HG02588 (cell line): ENCODE measurements around the gene ATP2B1.

Source experiments
- ATAC-seq: cut with Tn5 transposase; IDR thresholded peaks from one replicate; pipeline ENCODE4 v1.9.1; 2021; ENCODE audit warnings: mild to moderate bottlenecking, moderate library complexity; ENCODE audit not compliant: unreplicated experiment

Gene ATP2B1

GRCh38 chr12:89662623-89663022 lies 46.0 kb downstream of the ATP2B1 start:
- ATAC-seq, result no peak

- no peak for ATAC-seq
Measured at GRCh38 chr12:89661706-89662330, 46.8 kb downstream of the ATP2B1 start.

- ATAC-seq, result no peak
Measured at GRCh38 chr12:89657739-89658138, 50.9 kb downstream of the ATP2B1 start.

- no peak for ATAC-seq
Measured at GRCh38 chr12:89657066-89657465, 51.6 kb downstream of the ATP2B1 start.

- ATAC-seq, result no peak
Measured at GRCh38 chr12:89655841-89656240, 52.8 kb downstream of the ATP2B1 start.

- no peak for ATAC-seq
Measured at GRCh38 chr12:89651192-89651591, 57.4 kb downstream of the ATP2B1 start.

- no peak for ATAC-seq
Measured at GRCh38 chr12:89650239-89650638, 58.4 kb downstream of the ATP2B1 start.

- no peak for ATAC-seq
Measured at GRCh38 chr12:89649820-89650219, 58.8 kb downstream of the ATP2B1 start.

- no peak for ATAC-seq
Measured at GRCh38 chr12:89649139-89649538, 59.5 kb downstream of the ATP2B1 start.

GRCh38 chr12:89648211-89648930 lies 60.3 kb downstream of the ATP2B1 start:
- ATAC-seq, result no peak

GRCh38 chr12:89645434-89645833 lies 63.2 kb downstream of the ATP2B1 start:
- ATAC-seq, result no peak

GRCh38 chr12:89642959-89643358 lies 65.7 kb downstream of the ATP2B1 start:
- no peak for ATAC-seq

- no peak for ATAC-seq
Measured at GRCh38 chr12:89636776-89637160, 71.9 kb downstream of the ATP2B1 start.

- no peak for ATAC-seq
Measured at GRCh38 chr12:89636052-89636775, 72.4 kb downstream of the ATP2B1 start.

- no peak for ATAC-seq
Measured at GRCh38 chr12:89634508-89634907, 74.1 kb downstream of the ATP2B1 start.

- no peak for ATAC-seq
Measured at GRCh38 chr12:89632778-89633177, 75.9 kb downstream of the ATP2B1 start.

GRCh38 chr12:89622115-89622514 lies 86.5 kb downstream of the ATP2B1 start:
- ATAC-seq, result no peak

GRCh38 chr12:89621521-89621920 lies 87.1 kb downstream of the ATP2B1 start:
- no peak for ATAC-seq

GRCh38 chr12:89619764-89620163 lies 88.9 kb downstream of the ATP2B1 start:
- ATAC-seq, result no peak

- ATAC-seq, result no peak
Measured at GRCh38 chr12:89618113-89618862, 90.3 kb downstream of the ATP2B1 start.

GRCh38 chr12:89610366-89610765 lies 98.3 kb downstream of the ATP2B1 start:
- ATAC-seq, result no peak
